ENCODE results near the gene SLC4A8. TPM values are rescaled to one million over a fixed set of nuclear protein-coding genes. Genes with fewer than 3 reads are reported as not detected.

SLC4A8 gene
- total and polyA plus RNA-seq, 4 experiments from 2014 or later: 0.14 to 0.77 (median 0.58) TPM

DNA sequence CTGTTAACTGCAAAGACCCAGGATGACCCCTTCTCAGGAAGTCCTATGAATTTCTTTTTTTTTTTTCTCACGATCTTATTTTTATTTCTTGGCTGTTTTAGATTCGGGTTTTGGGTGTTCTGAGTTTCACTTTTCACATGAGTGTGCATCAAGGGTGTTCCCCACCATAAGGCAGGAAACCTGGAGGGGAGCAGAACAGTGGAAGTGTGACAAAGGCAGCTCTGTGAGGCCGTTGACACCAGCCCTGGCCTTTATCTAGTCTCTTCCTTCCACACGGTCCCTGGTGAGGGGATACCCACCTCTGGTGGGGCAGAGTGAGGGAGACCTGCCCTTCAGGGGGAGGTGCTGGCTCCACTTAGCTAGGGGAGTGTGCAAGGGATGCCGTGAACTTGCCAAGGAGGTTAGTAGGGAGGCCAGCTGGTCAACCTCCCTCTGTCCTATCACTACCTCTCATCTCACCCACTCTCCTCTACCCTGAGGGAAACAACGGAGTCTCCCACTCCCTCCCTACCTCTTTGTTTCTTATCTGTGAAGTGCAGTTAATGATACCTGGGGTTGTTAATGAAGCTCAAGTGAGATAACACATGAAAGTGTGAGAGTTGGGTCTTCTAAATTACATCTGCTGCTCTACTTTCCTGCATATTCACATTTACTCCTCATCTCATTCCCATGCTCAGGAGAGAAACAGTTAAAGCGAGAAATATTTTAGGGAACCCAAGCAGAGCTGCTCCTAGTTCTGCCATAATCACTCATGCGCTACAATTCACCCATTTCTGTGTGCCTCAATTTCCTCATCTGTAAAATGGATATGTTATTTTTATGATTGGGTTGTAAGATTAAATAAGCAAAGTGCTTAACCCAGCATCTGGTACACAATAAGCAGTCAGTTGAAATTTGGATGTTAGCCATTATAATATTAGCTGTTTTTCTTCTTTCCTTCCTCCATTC, 29.1 kb upstream of the SLC4A8 start:
- H3K9me3 Mint-ChIP-seq: no peaks in the 10 kb centered on the region
- ChIA-PET CTCF (ENCODE audit: partially characterized antibody) (interaction anchor here (0.9 to 2.5 kb wide), 5 partner anchors 23 to 133 kb away, joined by 3 to 7 read pairs (median 3); no protein-coding TSS in a partner anchor), POLR2A (ENCODE audit: partially characterized antibody) (interaction anchor here (0.7 to 1.4 kb wide), 4 partner anchors 12 to 196 kb away, joined by 3 to 5 read pairs (median 4); no protein-coding TSS in a partner anchor)
- Histone ChIP-seq H3K27me3 (ENCODE audit: insufficient read depth, low read length) (no peaks in the 10 kb centered on the region), H3K4me3 (ENCODE audit: low read length in 2 of 2) (no peak overlapping the region), H3K27ac (ENCODE audit: low read depth, low read length) (peak overlapping the region; percentile 50), H3K36me3 (ENCODE audit: insufficient read depth, low read length) (no peaks in the 10 kb centered on the region), H3K4me1 (ENCODE audit: insufficient read depth, low read length) (peaks cover 53% of the 10 kb centered on the region), H3K9me3 (ENCODE audit: control insufficient read depth in 1 of 2, low read length in 2 of 2) (no peaks in the 10 kb centered on the region)
- intact Hi-C loops (cut with micrococcal nuclease): no loop called here
- H3K36me3 Mint-ChIP-seq: peaks cover 0 to 4% of the 10 kb centered on the region in 2 donors
- peaks cover 39 to 54% (median 44%) of the 10 kb centered on the region in 4 donors for H3K4me1 Mint-ChIP-seq
- H3K4me3 Mint-ChIP-seq: peak overlapping the region; percentile 38 to 97 (median 82)
- H3K27ac Mint-ChIP-seq: peak overlapping the region; percentile 63 to 97 (median 93)
- H3K27me3 Mint-ChIP-seq: no peaks in the 10 kb centered on the region
- DNase-seq: peak in 1 of 5 donors; percentile 54

DNA sequence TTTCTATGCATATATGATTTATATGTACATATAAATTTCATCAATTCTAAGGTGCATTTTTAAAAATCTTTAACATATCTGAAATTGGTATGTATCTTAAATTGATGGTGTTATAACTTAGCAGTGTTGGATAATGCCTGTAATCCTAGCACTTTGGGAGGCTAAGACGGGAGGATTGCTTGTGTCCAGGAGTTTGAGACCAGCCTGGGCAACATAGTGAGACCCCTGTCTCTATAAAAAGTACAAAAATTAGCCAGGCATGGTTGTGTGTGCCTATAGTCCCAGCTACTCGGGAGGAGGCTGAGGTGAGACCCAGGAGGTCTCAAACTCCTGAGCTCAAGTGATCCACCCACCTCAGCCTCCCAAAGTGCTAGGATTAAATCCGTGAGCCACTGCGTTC, 27.0 kb upstream of the SLC4A8 start:
- Histone ChIP-seq H3K9me3 (ENCODE audit: control insufficient read depth in 1 of 2, low read length in 2 of 2) (no peaks in the 10 kb centered on the region), H3K27ac (ENCODE audit: low read depth, low read length) (no peak overlapping the region), H3K27me3 (ENCODE audit: insufficient read depth, low read length) (no peaks in the 10 kb centered on the region), H3K4me1 (ENCODE audit: insufficient read depth, low read length) (peaks cover 36% of the 10 kb centered on the region), H3K4me3 (ENCODE audit: low read length in 2 of 2) (no peak overlapping the region), H3K36me3 (ENCODE audit: insufficient read depth, low read length) (no peaks in the 10 kb centered on the region)
- Mint-ChIP-seq H3K27me3 (no peaks in the 10 kb centered on the region), H3K9me3 (no peaks in the 10 kb centered on the region), H3K4me3 (no peak overlapping the region), H3K27ac (peak overlapping the region in 1 of 7 donors; percentile 24), H3K36me3 (no peaks in the 10 kb centered on the region), H3K4me1 (peaks cover 30 to 39% (median 35%) of the 10 kb centered on the region in 4 donors)
- ChIA-PET POLR2A (ENCODE audit: partially characterized antibody) (no interaction called here), CTCF (ENCODE audit: partially characterized antibody) (interaction anchor here (1.1 kb wide), 1 partner anchor 27 kb away, joined by 3 read pairs; the partner anchor contains the start of gene SLC4A8)
- no peak for DNase-seq
- intact Hi-C loops (cut with micrococcal nuclease): no loop called here

DNA sequence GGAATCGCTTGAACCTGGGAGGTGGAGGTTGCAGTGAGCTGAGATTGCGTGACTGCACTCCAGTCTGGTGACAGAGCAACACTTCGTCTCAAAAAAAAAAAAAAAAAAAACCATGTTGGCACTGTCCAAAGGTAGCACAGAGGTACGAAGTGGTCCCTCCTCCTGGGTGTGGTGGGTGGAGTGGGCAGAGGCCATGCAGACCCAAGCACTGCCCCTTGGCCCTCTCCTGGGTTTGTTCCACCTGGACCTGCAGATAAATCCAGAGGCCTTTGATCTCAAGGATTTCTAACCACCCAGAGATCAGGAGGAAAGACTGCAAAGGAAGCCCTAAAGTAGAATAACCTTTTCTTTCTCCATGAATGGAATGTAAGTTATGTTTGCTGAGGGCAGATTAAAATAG, 24.7 kb upstream of the SLC4A8 start:
- intact Hi-C loops (cut with micrococcal nuclease): no loop called here
- H3K9me3 Mint-ChIP-seq: no peaks in the 10 kb centered on the region
- POLR2A ChIA-PET (ENCODE audit: partially characterized antibody): no interaction called here

DNA sequence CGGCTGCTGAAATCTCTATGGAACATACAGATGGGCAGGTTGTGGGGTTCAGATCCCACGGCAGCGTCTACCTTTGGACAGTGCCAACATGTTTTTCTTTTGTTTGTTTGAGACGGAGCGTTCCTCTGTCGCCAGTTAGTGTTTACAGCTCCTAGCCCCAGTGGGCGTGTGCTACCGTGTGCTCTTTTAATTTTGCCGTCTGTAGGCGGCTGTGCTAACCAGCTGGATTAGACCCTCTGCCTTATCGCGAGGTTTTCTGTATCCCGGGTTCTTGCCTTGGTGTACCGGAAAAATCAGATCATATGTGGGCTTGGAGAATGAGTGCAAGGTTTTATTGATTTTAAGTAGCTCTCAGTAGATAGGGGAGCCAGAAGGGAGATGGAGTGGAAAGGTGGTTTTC, 23.6 kb upstream of the SLC4A8 start:
- ChIA-PET POLR2A (ENCODE audit: partially characterized antibody) (interaction anchor here (1.0 kb wide), 1 partner anchor 23 kb away, joined by 3 read pairs; no protein-coding TSS in a partner anchor), CTCF (ENCODE audit: partially characterized antibody) (no interaction called here)
- Mint-ChIP-seq H3K27ac (no peak overlapping the region), H3K4me1 (peaks cover 2 to 7% (median 3%) of the 10 kb centered on the region in 4 donors), H3K9me3 (no peaks in the 10 kb centered on the region), H3K4me3 (no peak overlapping the region), H3K36me3 (no peaks in the 10 kb centered on the region), H3K27me3 (no peaks in the 10 kb centered on the region)
- H3K27ac ChIP-seq (ENCODE audit: low read depth, low read length): no peak overlapping the region
- H3K27me3 ChIP-seq (ENCODE audit: insufficient read depth, low read length): no peaks in the 10 kb centered on the region
- intact Hi-C loops (cut with micrococcal nuclease): no loop called here
- no peaks in the 10 kb centered on the region for H3K9me3 ChIP-seq (ENCODE audit: control insufficient read depth in 1 of 2, low read length in 2 of 2)
- peaks cover 2% of the 10 kb centered on the region for H3K4me1 ChIP-seq (ENCODE audit: insufficient read depth, low read length)
- no peaks in the 10 kb centered on the region for H3K36me3 ChIP-seq (ENCODE audit: insufficient read depth, low read length)
- DNase-seq: no peak
- no peak overlapping the region for H3K4me3 ChIP-seq (ENCODE audit: low read length in 2 of 2)

More for the DNA sequence above, 24.7 kb upstream of the SLC4A8 start:
- no peak overlapping the region for H3K4me3 ChIP-seq (ENCODE audit: low read length in 2 of 2)
- Mint-ChIP-seq H3K36me3 (no peaks in the 10 kb centered on the region), H3K4me3 (no peak overlapping the region), H3K4me1 (peaks cover 13 to 18% (median 14%) of the 10 kb centered on the region in 4 donors), H3K27ac (no peak overlapping the region), H3K27me3 (no peaks in the 10 kb centered on the region)
- H3K36me3 ChIP-seq (ENCODE audit: insufficient read depth, low read length): no peaks in the 10 kb centered on the region
- CTCF ChIA-PET (ENCODE audit: partially characterized antibody): interaction anchor here (1.3 kb wide), 1 partner anchor 31 kb away, joined by 4 read pairs; no protein-coding TSS in a partner anchor
- no peak overlapping the region for H3K27ac ChIP-seq (ENCODE audit: low read depth, low read length)
- DNase-seq: no peak
- H3K27me3 ChIP-seq (ENCODE audit: insufficient read depth, low read length): no peaks in the 10 kb centered on the region
- H3K4me1 ChIP-seq (ENCODE audit: insufficient read depth, low read length): peaks cover 14% of the 10 kb centered on the region
- H3K9me3 ChIP-seq (ENCODE audit: control insufficient read depth in 1 of 2, low read length in 2 of 2): no peaks in the 10 kb centered on the region

DNA sequence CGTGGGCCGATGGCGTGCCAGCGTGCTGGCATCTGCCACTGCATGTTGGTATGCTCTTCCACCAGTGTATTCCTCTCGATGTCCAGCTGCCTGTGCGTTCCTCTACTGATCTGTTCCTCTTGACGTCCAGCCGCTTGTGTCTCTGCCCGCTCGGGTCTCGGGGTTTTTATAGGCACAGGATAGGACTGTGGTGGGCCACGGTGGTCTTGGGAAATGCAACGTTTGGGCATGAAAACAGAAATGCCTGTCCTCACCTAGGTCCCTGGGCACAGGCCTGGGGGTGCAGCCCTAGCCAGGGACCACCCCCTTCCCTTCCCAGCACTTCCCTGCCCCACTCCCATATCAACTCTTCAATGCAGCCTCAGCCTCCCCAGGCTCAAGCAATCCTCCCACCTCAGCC, 23.1 kb upstream of the SLC4A8 start:
- no peak overlapping the region for H3K27ac ChIP-seq (ENCODE audit: low read depth, low read length)
- POLR2A ChIA-PET (ENCODE audit: partially characterized antibody): interaction anchor here (1.0 kb wide), 1 partner anchor 22 kb away, joined by 3 read pairs; no protein-coding TSS in a partner anchor
- no peak for DNase-seq
- no peaks in the 10 kb centered on the region for H3K27me3 ChIP-seq (ENCODE audit: insufficient read depth, low read length)
- H3K9me3 ChIP-seq (ENCODE audit: control insufficient read depth in 1 of 2, low read length in 2 of 2): no peaks in the 10 kb centered on the region
- Mint-ChIP-seq H3K9me3 (no peaks in the 10 kb centered on the region), H3K27ac (no peak overlapping the region), H3K4me3 (no peak overlapping the region), H3K27me3 (no peaks in the 10 kb centered on the region), H3K36me3 (no peaks in the 10 kb centered on the region), H3K4me1 (peaks cover 0 to 4% (median under 1%) of the 10 kb centered on the region in 4 donors)
- no peaks in the 10 kb centered on the region for H3K4me1 ChIP-seq (ENCODE audit: insufficient read depth, low read length)
- intact Hi-C loops (cut with micrococcal nuclease): no loop called here
- H3K36me3 ChIP-seq (ENCODE audit: insufficient read depth, low read length): no peaks in the 10 kb centered on the region
- CTCF ChIA-PET (ENCODE audit: partially characterized antibody): no interaction called here
- no peak overlapping the region for H3K4me3 ChIP-seq (ENCODE audit: low read length in 2 of 2)

DNA sequence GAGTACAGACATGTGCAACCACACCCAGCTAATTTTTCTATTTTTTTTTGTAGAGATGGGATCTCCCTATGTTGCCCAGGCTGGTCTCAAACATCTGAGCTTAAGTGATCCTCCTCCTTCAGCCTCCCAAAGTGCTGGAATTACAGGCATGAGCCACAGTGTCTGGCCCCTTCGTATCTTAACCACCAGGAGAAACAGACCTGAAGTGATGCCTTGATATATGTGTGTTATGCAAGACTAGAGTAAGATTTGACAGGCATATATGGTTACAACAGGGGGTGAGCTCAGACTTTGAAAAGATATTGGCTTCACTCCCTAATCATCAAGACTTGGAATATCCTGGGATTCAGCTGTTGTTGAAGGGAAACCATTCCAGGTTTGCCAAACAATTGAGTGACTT, 22.7 kb upstream of the SLC4A8 start:
- DNase-seq: no peak
- Mint-ChIP-seq H3K4me3 (no peak overlapping the region), H3K4me1 (peaks cover 0 to 4% (median under 1%) of the 10 kb centered on the region in 4 donors)

DNA sequence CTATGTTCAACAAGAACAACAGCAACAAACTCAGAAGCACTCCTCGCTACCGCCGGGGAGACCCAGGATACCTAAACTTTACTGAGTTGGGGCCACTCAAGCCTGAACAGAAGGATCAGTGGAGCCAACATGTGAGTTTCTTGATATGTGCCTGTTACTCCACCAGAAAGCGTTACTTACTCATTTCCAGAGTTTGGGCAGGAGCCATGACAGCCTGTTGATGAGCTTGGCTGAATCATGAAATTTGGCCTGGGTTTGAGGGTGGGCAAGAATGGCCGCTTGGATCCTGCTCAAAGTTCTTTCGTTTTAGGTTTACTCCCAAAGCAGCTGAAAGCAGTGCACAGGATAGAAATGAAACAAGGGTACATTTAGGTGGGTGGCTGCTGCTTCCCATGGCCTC, 21.5 kb upstream of the SLC4A8 start:
- no peaks in the 10 kb centered on the region for H3K27me3 ChIP-seq (ENCODE audit: insufficient read depth, low read length)
- intact Hi-C loops (cut with micrococcal nuclease): no loop called here
- no peak overlapping the region for H3K4me3 Mint-ChIP-seq
- H3K4me3 ChIP-seq (ENCODE audit: low read length in 2 of 2): no peak overlapping the region
- H3K9me3 Mint-ChIP-seq: no peaks in the 10 kb centered on the region
- DNase-seq: no peak
- H3K27ac Mint-ChIP-seq: no peak overlapping the region
- ChIA-PET POLR2A (ENCODE audit: partially characterized antibody) (interaction anchor here (1.1 kb wide), 1 partner anchor 9 kb away, joined by 5 read pairs; no protein-coding TSS in a partner anchor), CTCF (ENCODE audit: partially characterized antibody) (interaction anchor here (2.1 kb wide), 1 partner anchor 18 kb away, joined by 4 read pairs; no protein-coding TSS in a partner anchor)
- H3K4me1 Mint-ChIP-seq: peaks cover 0 to under 1% (median 0%) of the 10 kb centered on the region in 4 donors
- H3K4me1 ChIP-seq (ENCODE audit: insufficient read depth, low read length): no peaks in the 10 kb centered on the region
- H3K27me3 Mint-ChIP-seq: no peaks in the 10 kb centered on the region
- no peak overlapping the region for H3K27ac ChIP-seq (ENCODE audit: low read depth, low read length)
- no peaks in the 10 kb centered on the region for H3K9me3 ChIP-seq (ENCODE audit: control insufficient read depth in 1 of 2, low read length in 2 of 2)
- H3K36me3 Mint-ChIP-seq: no peaks in the 10 kb centered on the region
- H3K36me3 ChIP-seq (ENCODE audit: insufficient read depth, low read length): no peaks in the 10 kb centered on the region

More for the DNA sequence above, 22.7 kb upstream of the SLC4A8 start:
- H3K27ac Mint-ChIP-seq: no peak overlapping the region
- H3K4me3 ChIP-seq (ENCODE audit: low read length in 2 of 2): no peak overlapping the region
- no peaks in the 10 kb centered on the region for H3K27me3 ChIP-seq (ENCODE audit: insufficient read depth, low read length)
- H3K9me3 Mint-ChIP-seq: no peaks in the 10 kb centered on the region
- intact Hi-C loops (cut with micrococcal nuclease): no loop called here
- H3K27me3 Mint-ChIP-seq: no peaks in the 10 kb centered on the region
- no peak overlapping the region for H3K27ac ChIP-seq (ENCODE audit: low read depth, low read length)
- ChIA-PET POLR2A (ENCODE audit: partially characterized antibody) (no interaction called here), CTCF (ENCODE audit: partially characterized antibody) (no interaction called here)
- H3K4me1 ChIP-seq (ENCODE audit: insufficient read depth, low read length): no peaks in the 10 kb centered on the region
- no peaks in the 10 kb centered on the region for H3K36me3 Mint-ChIP-seq
- no peaks in the 10 kb centered on the region for H3K9me3 ChIP-seq (ENCODE audit: control insufficient read depth in 1 of 2, low read length in 2 of 2)
- H3K36me3 ChIP-seq (ENCODE audit: insufficient read depth, low read length): no peaks in the 10 kb centered on the region

Measured in CD4-positive, alpha-beta memory T cell (primary cell).